Thymus (tissue), 11 donors: Measurements from ENCODE around the gene CAGE1. TPM values are rescaled to one million over a fixed set of nuclear protein-coding genes. Genes with fewer than 3 reads are reported as not detected.
"Not testable (repeated sequence)": the region's sequence is repeated elsewhere in the genome, so short reads cannot be mapped to it uniquely, and the experiment has no call there.

Source experiments
- DNase-seq, 9 donors: peaks; one replicate each; pipeline ENCODE4 v3.0.0-alpha.2; 2013; ENCODE audit warnings: low spot score in 9 of 9, low read depth in 6 of 9, missing footprints in 1 of 9
- H3K27ac ChIP-seq, 2 donors: one replicate each; pipeline ENCODE4 v1.5.1; 2013; ENCODE audit warnings: control low read depth in 1 of 2, low read depth in 1 of 2, low read length in 1 of 2, mild to moderate bottlenecking in 1 of 2, moderate library complexity in 1 of 2
- H3K27me3 ChIP-seq, 2 donors: one replicate each; pipeline ENCODE4 v1.5.1; 2013; ENCODE audit warnings: low read length in 1 of 2; ENCODE audit not compliant: control insufficient read depth in 2 of 2, insufficient read depth in 1 of 2
- H3K36me3 ChIP-seq, 2 donors: one replicate each; pipeline ENCODE4 v1.5.1; 2013; ENCODE audit warnings: low read length in 1 of 2, mild to moderate bottlenecking in 1 of 2, moderate library complexity in 1 of 2; ENCODE audit not compliant: control insufficient read depth in 2 of 2, insufficient read depth in 2 of 2
- H3K4me1 ChIP-seq, 2 donors: one replicate each; pipeline ENCODE4 v1.5.1; 2013; ENCODE audit warnings: low read length in 2 of 2; ENCODE audit not compliant: control insufficient read depth in 2 of 2, insufficient read depth in 2 of 2
- H3K4me3 ChIP-seq, 2 donors: one replicate each; pipeline ENCODE4 v1.5.1; 2013; ENCODE audit warnings: low read length in 2 of 2, control low read depth in 1 of 2, mild to moderate bottlenecking in 1 of 2
- H3K9me3 ChIP-seq, 2 donors: one replicate each; pipeline ENCODE4 v1.5.1; 2013; ENCODE audit warnings: low read length in 1 of 2, mild to moderate bottlenecking in 1 of 2; ENCODE audit not compliant: control insufficient read depth in 2 of 2, insufficient read depth in 1 of 2
- WGBS: extraction: QIAGEN DNeasy Blood & Tissue Kit; methylation state at CpG from one replicate; pipeline ENCODE4 v1.1.7; 2013; 5-methylcytosine and 5-hydroxymethylcytosine counted together
- polyA plus RNA-seq: library from polyadenylated mRNA; stranded (reverse); fragments of 200-250 nt; gene quantifications from one replicate; pipeline ENCODE4 v1.2.3, GENCODE V29; 2013
- total RNA-seq: library from RNA; stranded (reverse); fragments of 120-200 nt; gene quantifications from one replicate; pipeline ENCODE4 v1.2.4, GENCODE V29; 2013
- donor health status: healthy.

CAGE1 gene
- total and polyA plus RNA-seq, 2 donors = 0.02 to 0.09 TPM

DNA sequence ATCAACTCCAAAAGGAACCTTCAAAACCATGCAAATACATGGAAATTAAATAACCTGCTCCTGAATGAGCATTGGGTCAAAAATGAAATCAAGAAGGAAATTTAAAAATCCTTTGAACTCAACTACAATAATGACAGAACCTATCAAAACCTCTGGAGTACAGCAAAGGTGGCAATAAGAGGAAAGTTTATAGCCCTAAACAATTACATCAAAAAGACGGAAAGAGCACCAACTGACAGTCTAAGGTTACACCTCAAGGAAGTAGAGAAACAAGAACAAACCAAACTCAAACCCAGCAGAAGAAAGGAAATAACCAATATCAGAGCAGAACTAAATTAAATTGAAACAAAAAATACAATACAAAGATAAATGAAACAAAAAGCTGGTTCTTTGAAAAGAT lies 39.0 kb downstream of the CAGE1 start:
- not testable (repeated sequence) for H3K4me3 ChIP-seq, H3K36me3 ChIP-seq, H3K27me3 ChIP-seq, H3K4me1 ChIP-seq, H3K27ac ChIP-seq, DNase-seq
- 82% methylated on average over 1 of the region's 1 CpG for WGBS
- peaks cover 0 to 14% of the 10 kb centered on the region in 2 donors for H3K9me3 ChIP-seq

GRCh38 chr6:7347551-7347997 lies 42.0 kb downstream of the CAGE1 start:
- Histone ChIP-seq H3K9me3 (peaks cover 0 to 27% of the 10 kb centered on the region in 2 donors), H3K4me1 (peaks cover 8 to 21% of the 10 kb centered on the region in 2 donors)
- DNase-seq, H3K4me3 ChIP-seq, H3K36me3 ChIP-seq, H3K27me3 ChIP-seq, H3K27ac ChIP-seq: not testable (repeated sequence)
- WGBS = 82% methylated on average over 2 of the region's 2 CpGs

- not testable (repeated sequence) for H3K27me3 ChIP-seq, H3K36me3 ChIP-seq, H3K4me3 ChIP-seq
- Histone ChIP-seq H3K4me1 (peaks cover 8 to 23% of the 10 kb centered on the region in 2 donors), H3K9me3 (peaks cover 0 to 27% of the 10 kb centered on the region in 2 donors), H3K27ac (peak overlapping the region; percentile 42 to 77)
- 53% methylated on average over 10 of the region's 10 CpGs for WGBS
- peak; percentile 32 to 81 (median 51) for DNase-seq
These were observed 44.6 kb downstream of the CAGE1 start for GRCh38 chr6:7344773-7345450.

DNA sequence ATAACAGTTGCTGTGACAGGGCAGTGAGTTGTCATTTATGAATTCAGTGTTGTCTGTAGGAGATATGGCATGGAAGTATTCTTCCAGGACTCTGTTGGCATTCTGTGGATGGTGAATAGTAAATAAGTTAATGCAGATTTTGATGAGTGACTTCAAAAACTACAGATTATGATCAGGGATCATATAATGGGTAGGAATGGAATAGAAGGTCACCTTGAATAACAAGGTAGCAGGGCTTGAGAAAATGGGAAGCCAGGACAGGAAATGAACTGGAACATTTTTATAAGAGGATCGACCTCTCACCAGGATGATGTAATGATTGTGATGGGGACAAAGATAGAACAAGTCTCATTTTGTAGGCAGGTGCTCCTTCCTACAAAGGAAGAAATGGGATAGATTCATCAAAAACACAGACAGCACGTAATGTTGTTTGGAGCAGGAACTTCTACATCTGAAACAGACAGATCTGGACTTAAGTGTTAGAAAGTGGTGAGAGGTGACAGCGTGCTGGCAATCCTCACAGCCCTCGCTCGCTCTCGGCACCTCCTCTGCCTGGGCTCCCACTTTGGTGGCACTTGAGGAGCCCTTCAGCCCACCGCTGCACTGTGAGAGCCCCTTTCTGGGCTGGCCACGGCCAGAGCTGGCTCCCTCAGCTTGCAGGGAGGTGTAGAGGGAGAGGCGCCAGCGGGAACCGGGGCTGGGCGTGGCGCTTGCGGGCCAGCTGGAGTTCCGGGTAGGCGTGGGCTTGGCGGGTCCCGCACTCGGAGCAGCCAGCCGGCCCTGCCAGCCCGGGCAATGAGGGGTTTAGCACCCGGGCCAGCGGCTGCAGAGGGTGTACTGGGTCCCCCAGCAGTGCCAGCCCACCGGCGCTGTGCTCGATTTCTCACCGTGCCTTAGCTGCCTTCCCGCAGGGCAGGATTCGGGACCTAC lies 45.7 kb downstream of the CAGE1 start:
- Histone ChIP-seq H3K27ac (peak overlapping the region in 1 of 2 donors; percentile 24), H3K9me3 (peaks cover 0 to 27% of the 10 kb centered on the region in 2 donors), H3K4me1 (peaks cover 8 to 23% of the 10 kb centered on the region in 2 donors), H3K27me3 (peaks cover 0 to 3% of the 10 kb centered on the region in 2 donors), H3K36me3 (no peaks in the 10 kb centered on the region), H3K4me3 (no peak overlapping the region)
- DNase-seq = no peak
- WGBS = 93% methylated on average over 29 of the region's 29 CpGs

GRCh38 chr6:7341989-7342742 lies 47.4 kb downstream of the CAGE1 start:
- WGBS = 95% methylated on average over 9 of the region's 9 CpGs

DNA sequence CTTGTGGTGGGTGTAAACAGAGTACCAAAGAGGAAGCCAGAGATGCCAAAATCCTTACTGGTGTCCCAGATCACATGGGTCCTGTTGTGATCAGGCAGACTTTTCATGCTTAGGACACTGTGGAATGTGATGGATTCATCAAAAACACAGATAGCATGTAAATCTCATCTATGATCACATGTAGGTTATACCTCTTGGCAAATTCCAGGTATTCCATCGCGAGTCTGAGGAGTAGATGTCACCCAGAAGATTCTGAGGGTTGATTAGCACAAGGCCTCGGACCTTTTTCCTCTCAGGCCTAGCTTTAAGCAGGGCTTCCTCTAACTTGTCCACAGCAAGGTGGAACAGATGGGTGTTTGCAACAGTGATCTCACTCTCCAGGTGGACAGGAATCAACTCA lies 48.3 kb downstream of the CAGE1 start:
- WGBS = 98% methylated on average over 3 of the region's 3 CpGs
- H3K4me3 ChIP-seq = no peak overlapping the region
- H3K27ac ChIP-seq = no peak overlapping the region
- no peak for DNase-seq
- no peaks in the 10 kb centered on the region for H3K36me3 ChIP-seq
- peaks cover 0 to 14% of the 10 kb centered on the region in 2 donors for H3K9me3 ChIP-seq
- H3K4me1 ChIP-seq = peaks cover 8 to 19% of the 10 kb centered on the region in 2 donors
- peaks cover 0 to 3% of the 10 kb centered on the region in 2 donors for H3K27me3 ChIP-seq

More at GRCh38 chr6:7341989-7342742, 47.4 kb downstream of the CAGE1 start:
- Histone ChIP-seq H3K27ac (no peak overlapping the region), H3K9me3 (peaks cover 0 to 23% of the 10 kb centered on the region in 2 donors), H3K4me1 (peaks cover 8 to 19% of the 10 kb centered on the region in 2 donors), H3K27me3 (peaks cover 0 to 3% of the 10 kb centered on the region in 2 donors), H3K4me3 (no peak overlapping the region), H3K36me3 (no peaks in the 10 kb centered on the region)
- no peak for DNase-seq

DNA sequence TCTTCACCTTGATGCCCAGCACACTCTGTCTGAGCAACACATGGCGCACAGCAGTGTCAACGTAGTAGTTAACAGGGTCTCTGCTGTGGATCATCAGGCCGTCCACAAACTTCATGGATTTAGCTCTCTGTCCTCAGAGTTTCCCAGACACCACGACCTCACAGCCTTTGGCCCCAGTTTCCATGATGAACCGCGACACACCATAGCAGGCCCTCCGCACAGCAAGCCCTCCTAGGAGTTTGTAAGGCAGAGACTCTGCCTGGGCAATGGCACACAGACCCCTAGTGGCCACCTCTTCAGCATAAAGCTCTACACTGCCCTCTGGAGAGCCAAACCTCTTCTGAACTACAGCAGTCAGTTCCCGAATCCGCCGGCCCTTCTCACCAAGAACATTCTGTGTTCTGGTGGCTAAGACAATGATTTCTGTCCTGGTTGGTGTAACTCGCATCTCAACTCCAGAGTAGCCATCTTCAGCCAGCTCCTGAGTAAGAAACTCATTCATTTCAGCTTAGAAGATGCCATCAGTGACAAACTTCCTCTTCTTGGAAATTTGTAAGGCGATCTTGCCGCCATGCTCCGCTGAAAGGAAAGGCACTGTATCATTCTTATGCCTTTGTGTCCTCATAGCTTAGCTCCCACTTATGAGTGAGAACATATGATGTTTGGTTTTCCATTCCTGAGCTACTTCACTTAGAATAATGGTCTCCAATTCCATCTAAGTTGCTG lies 50.4 kb downstream of the CAGE1 start:
- DNase-seq, H3K36me3 ChIP-seq, H3K9me3 ChIP-seq, H3K27me3 ChIP-seq, H3K4me1 ChIP-seq, H3K27ac ChIP-seq, H3K4me3 ChIP-seq: not testable (repeated sequence)
- WGBS = 92% methylated on average over 14 of the region's 14 CpGs

DNA sequence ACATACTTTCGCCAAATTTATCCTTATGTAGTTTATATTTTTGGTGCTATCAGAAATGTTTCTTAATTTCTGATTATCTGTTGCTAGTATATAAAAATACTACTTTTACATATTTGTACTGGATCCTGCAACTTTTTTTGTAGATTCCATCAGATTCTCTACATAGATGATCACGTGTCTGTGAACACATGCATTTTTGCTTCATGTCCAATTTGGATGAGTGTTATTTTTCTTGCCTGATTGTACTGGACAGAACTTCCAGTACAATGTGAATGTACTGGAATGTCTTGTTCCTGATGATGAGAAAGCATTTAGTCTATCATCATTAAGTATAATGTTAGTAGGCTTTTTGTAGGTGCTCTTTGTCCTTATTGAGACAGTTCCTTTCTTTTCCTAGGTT lies 51.5 kb downstream of the CAGE1 start:
- 98% methylated on average over 2 of the region's 2 CpGs for WGBS
- Histone ChIP-seq H3K4me1 (peaks cover 0 to 2% of the 10 kb centered on the region in 2 donors), H3K27me3 (peaks cover 0 to 3% of the 10 kb centered on the region in 2 donors), H3K36me3 (no peaks in the 10 kb centered on the region), H3K27ac (no peak overlapping the region), H3K9me3 (no peaks in the 10 kb centered on the region), H3K4me3 (no peak overlapping the region)
- no peak for DNase-seq
